ENCODE measurements around the gene GNG2. TPM values are rescaled to one million over a fixed set of nuclear protein-coding genes. Genes with fewer than 3 reads are reported as not detected.
A peak's percentile ranks its signal among the peaks of the same experiment; 100 is the strongest.

The GNG2 gene
- total and polyA plus RNA-seq, 9 of the 15 experiments (the other 6 are each of a cell fraction or from before 2014, with no cell fraction given): 0.18 TPM; not detected in 8

DNA sequence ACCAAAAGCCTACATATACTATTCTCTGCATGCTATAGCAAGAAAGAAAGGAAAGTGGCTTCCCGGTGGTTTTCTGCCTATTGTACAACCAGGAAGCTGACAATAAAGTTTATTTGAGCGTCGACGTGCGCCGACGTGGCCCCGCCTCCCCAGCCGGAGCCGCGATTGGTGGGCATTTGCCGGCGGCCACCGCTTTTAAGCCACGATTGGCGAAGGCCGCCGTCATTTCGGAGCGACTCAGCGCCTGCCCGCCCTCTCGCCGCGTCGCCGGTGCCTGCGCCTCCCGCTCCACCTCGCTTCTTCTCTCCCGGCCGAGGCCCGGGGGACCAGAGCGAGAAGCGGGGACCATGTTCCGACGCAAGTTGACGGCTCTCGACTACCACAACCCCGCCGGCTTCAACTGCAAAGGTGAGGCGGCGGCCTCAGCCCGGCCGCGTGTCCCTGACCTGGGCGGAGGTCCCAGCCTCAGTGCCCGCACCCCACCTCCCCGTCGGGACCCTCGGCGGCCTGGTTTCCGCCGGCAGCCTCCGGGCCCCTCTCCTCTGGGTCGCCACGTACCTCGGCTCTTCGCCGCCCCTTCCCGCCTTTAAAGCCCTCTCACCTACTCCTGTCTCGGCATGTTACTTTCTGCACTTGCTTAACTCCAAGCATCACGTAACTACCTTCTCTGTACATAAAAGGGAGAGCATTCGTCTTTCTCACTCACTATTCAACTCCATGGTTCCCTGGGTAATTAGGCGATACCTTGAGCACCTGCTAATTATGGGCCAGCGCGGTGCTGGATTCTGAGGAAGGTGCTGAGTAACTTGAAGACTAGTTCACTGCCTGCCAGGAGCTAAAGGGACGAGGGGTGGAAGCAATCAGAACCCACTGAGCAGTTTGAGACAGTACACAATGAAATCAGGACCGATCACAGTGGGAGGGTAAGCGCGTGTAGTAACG lies 129.2 kb downstream of the GNG2 start, which contains the start of gene RTRAF (continued):
- TF ChIP-seq, protein P1, sequence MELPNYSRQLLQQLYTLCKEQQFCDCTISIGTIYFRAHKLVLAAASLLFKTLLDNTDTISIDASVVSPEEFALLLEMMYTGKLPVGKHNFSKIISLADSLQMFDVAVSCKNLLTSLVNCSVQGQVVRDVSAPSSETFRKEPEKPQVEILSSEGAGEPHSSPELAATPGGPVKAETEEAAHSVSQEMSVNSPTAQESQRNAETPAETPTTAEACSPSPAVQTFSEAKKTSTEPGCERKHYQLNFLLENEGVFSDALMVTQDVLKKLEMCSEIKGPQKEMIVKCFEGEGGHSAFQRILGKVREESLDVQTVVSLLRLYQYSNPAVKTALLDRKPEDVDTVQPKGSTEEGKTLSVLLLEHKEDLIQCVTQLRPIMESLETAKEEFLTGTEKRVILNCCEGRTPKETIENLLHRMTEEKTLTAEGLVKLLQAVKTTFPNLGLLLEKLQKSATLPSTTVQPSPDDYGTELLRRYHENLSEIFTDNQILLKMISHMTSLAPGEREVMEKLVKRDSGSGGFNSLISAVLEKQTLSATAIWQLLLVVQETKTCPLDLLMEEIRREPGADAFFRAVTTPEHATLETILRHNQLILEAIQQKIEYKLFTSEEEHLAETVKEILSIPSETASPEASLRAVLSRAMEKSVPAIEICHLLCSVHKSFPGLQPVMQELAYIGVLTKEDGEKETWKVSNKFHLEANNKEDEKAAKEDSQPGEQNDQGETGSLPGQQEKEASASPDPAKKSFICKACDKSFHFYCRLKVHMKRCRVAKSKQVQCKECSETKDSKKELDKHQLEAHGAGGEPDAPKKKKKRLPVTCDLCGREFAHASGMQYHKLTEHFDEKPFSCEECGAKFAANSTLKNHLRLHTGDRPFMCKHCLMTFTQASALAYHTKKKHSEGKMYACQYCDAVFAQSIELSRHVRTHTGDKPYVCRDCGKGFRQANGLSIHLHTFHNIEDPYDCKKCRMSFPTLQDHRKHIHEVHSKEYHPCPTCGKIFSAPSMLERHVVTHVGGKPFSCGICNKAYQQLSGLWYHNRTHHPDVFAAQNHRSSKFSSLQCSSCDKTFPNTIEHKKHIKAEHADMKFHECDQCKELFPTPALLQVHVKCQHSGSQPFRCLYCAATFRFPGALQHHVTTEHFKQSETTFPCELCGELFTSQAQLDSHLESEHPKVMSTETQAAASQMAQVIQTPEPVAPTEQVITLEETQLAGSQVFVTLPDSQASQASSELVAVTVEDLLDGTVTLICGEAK (IDR thresholded peaks at IDR 0.05): peak; percentile 100
- TF ChIP-seq, protein P1 (CRISPR knock-in tag; IDR thresholded peaks at IDR 0.05): peak; percentile 99
- no peak for TF ChIP-seq CCAR2 (IDR thresholded peaks at IDR 0.05; ENCODE audit: low read depth, low read length)
- TF ChIP-seq, protein P2, sequence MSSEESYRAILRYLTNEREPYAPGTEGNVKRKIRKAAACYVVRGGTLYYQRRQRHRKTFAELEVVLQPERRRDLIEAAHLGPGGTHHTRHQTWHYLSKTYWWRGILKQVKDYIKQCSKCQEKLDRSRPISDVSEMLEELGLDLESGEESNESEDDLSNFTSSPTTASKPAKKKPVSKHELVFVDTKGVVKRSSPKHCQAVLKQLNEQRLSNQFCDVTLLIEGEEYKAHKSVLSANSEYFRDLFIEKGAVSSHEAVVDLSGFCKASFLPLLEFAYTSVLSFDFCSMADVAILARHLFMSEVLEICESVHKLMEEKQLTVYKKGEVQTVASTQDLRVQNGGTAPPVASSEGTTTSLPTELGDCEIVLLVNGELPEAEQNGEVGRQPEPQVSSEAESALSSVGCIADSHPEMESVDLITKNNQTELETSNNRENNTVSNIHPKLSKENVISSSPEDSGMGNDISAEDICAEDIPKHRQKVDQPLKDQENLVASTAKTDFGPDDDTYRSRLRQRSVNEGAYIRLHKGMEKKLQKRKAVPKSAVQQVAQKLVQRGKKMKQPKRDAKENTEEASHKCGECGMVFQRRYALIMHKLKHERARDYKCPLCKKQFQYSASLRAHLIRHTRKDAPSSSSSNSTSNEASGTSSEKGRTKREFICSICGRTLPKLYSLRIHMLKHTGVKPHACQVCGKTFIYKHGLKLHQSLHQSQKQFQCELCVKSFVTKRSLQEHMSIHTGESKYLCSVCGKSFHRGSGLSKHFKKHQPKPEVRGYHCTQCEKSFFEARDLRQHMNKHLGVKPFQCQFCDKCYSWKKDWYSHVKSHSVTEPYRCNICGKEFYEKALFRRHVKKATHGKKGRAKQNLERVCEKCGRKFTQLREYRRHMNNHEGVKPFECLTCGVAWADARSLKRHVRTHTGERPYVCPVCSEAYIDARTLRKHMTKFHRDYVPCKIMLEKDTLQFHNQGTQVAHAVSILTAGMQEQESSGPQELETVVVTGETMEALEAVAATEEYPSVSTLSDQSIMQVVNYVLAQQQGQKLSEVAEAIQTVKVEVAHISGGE (CRISPR knock-in tag; IDR thresholded peaks at IDR 0.05): no peak
- no peak for TF ChIP-seq ZKSCAN8 (CRISPR knock-in tag; IDR thresholded peaks at IDR 0.05)
- TF ChIP-seq SIN3A (IDR thresholded peaks at IDR 0.05; ENCODE audit: borderline replicate concordance in 2 of 2, control insufficient read depth in 1 of 2, low read depth in 2 of 2, low read length in 2 of 2): peak in 1 of 2 experiments; percentile 19; a peak in 1 of 4 replicates
- peak; percentile 89 for TF ChIP-seq ZFX (CRISPR knock-in tag; IDR thresholded peaks at IDR 0.05)
- TF ChIP-seq SMAD3 (CRISPR knock-in tag; conservative IDR thresholded peaks at IDR 0.05): no peak
- peak; percentile 75; the same call in 1 of the 2 replicates for TF ChIP-seq MBD2 (IDR thresholded peaks at IDR 0.05; ENCODE audit: borderline replicate concordance, low read depth)
- peak; percentile 91; the same call in 1 of the 2 replicates for TF ChIP-seq PHF8 (IDR thresholded peaks at IDR 0.05; ENCODE audit: borderline replicate concordance, low read length)
- TF ChIP-seq, protein P3, sequence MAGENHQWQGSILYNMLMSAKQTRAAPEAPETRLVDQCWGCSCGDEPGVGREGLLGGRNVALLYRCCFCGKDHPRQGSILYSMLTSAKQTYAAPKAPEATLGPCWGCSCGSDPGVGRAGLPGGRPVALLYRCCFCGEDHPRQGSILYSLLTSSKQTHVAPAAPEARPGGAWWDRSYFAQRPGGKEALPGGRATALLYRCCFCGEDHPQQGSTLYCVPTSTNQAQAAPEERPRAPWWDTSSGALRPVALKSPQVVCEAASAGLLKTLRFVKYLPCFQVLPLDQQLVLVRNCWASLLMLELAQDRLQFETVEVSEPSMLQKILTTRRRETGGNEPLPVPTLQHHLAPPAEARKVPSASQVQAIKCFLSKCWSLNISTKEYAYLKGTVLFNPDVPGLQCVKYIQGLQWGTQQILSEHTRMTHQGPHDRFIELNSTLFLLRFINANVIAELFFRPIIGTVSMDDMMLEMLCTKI (IDR thresholded peaks at IDR 0.05; ENCODE audit: partially characterized antibody): no peak
